ENCODE measurements around the gene ATG3. TPM values are rescaled to one million over a fixed set of nuclear protein-coding genes. Genes with fewer than 3 reads are reported as not detected.

ATG3 gene
- total and polyA plus RNA-seq, 4 donors: 28.6 to 51.1 (median 37.4) TPM

DNA sequence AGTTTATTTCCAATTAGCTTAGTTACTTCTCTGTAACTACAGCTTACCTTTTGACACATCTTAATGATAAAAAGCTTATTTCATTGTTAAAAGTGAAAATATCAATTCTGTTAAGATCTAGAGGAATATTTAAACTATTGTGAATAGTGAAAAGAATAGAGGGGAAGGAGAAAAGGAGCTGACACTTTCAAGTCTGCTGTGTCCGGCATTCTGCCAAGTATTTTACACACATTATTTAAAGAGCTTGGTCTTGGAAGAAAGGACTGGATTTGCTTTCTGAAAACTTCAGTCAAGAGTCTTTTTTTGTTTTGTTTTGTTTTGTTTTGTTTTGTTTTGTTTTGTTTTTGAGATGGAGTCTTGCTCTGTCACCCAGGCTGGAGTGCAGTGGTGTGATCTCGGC is 44.3 kb upstream of the ATG3 start (continued):
- TF ChIP-seq, protein P1, sequence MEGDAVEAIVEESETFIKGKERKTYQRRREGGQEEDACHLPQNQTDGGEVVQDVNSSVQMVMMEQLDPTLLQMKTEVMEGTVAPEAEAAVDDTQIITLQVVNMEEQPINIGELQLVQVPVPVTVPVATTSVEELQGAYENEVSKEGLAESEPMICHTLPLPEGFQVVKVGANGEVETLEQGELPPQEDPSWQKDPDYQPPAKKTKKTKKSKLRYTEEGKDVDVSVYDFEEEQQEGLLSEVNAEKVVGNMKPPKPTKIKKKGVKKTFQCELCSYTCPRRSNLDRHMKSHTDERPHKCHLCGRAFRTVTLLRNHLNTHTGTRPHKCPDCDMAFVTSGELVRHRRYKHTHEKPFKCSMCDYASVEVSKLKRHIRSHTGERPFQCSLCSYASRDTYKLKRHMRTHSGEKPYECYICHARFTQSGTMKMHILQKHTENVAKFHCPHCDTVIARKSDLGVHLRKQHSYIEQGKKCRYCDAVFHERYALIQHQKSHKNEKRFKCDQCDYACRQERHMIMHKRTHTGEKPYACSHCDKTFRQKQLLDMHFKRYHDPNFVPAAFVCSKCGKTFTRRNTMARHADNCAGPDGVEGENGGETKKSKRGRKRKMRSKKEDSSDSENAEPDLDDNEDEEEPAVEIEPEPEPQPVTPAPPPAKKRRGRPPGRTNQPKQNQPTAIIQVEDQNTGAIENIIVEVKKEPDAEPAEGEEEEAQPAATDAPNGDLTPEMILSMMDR (IDR thresholded peaks at IDR 0.05; ENCODE audit: low read depth, low read length, missing input control): no peak
- TF ChIP-seq SP1 (IDR thresholded peaks at IDR 0.05): no peak
- TF ChIP-seq JUND (IDR thresholded peaks at IDR 0.05): no peak

DNA sequence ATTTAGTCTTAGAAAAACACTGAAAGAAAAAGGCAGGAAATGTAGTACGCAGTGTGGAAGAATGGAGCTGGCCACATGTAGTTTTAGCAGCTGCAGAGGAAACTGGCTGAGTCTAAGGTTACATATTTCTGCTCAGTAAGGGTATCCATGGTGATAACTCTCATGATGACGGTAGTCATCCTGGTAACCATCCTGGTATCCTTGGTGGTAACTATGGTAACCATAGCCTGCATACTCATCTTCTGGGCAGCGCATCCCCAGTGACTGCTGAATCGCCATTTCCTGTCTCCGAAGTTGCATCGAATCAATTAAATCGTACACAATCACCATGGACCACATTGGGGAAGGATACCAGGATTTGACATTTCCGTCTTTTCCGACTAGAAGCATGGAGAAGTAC is 43.5 kb upstream of the ATG3 start:
- DNase-seq (ENCODE audit: low spot score): no peak
- TF ChIP-seq GABPA (IDR thresholded peaks at IDR 0.05 in 1 of 2, conservative IDR thresholded peaks at IDR 0.05 in 1 of 2) (no peak), YY1 (IDR thresholded peaks at IDR 0.05) (no peak), HNF4A (conservative IDR thresholded peaks at IDR 0.05) (no peak), HNF4G (IDR thresholded peaks at IDR 0.05) (no peak), RXRA (IDR thresholded peaks at IDR 0.05) (no peak)
- TF ChIP-seq, protein P2, sequence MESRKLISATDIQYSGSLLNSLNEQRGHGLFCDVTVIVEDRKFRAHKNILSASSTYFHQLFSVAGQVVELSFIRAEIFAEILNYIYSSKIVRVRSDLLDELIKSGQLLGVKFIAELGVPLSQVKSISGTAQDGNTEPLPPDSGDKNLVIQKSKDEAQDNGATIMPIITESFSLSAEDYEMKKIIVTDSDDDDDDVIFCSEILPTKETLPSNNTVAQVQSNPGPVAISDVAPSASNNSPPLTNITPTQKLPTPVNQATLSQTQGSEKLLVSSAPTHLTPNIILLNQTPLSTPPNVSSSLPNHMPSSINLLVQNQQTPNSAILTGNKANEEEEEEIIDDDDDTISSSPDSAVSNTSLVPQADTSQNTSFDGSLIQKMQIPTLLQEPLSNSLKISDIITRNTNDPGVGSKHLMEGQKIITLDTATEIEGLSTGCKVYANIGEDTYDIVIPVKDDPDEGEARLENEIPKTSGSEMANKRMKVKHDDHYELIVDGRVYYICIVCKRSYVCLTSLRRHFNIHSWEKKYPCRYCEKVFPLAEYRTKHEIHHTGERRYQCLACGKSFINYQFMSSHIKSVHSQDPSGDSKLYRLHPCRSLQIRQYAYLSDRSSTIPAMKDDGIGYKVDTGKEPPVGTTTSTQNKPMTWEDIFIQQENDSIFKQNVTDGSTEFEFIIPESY (IDR thresholded peaks at IDR 0.05): no peak
- TF ChIP-seq, protein P1 (IDR thresholded peaks at IDR 0.05; ENCODE audit: low read depth, low read length, missing input control): no peak
- TF ChIP-seq, protein P3, sequence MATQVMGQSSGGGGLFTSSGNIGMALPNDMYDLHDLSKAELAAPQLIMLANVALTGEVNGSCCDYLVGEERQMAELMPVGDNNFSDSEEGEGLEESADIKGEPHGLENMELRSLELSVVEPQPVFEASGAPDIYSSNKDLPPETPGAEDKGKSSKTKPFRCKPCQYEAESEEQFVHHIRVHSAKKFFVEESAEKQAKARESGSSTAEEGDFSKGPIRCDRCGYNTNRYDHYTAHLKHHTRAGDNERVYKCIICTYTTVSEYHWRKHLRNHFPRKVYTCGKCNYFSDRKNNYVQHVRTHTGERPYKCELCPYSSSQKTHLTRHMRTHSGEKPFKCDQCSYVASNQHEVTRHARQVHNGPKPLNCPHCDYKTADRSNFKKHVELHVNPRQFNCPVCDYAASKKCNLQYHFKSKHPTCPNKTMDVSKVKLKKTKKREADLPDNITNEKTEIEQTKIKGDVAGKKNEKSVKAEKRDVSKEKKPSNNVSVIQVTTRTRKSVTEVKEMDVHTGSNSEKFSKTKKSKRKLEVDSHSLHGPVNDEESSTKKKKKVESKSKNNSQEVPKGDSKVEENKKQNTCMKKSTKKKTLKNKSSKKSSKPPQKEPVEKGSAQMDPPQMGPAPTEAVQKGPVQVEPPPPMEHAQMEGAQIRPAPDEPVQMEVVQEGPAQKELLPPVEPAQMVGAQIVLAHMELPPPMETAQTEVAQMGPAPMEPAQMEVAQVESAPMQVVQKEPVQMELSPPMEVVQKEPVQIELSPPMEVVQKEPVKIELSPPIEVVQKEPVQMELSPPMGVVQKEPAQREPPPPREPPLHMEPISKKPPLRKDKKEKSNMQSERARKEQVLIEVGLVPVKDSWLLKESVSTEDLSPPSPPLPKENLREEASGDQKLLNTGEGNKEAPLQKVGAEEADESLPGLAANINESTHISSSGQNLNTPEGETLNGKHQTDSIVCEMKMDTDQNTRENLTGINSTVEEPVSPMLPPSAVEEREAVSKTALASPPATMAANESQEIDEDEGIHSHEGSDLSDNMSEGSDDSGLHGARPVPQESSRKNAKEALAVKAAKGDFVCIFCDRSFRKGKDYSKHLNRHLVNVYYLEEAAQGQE (IDR thresholded peaks at IDR 0.05): no peak
- Histone ChIP-seq H3K27me3 (ENCODE audit: control insufficient read depth in 4 of 4, insufficient read depth in 4 of 4, low read length in 3 of 4) (peaks cover 0 to 4% (median 0%) of the 10 kb centered on the region in 4 donors), H3K9ac (ENCODE audit: low read depth in 1 of 2, low read length in 2 of 2) (no peak overlapping the region), H3K27ac (ENCODE audit: low read depth in 1 of 2, low read length in 2 of 2) (no peak overlapping the region), H3K4me1 (ENCODE audit: control insufficient read depth in 4 of 4, insufficient read depth in 4 of 4, low read length in 3 of 4) (no peaks in the 10 kb centered on the region), H3K36me3 (ENCODE audit: control insufficient read depth in 4 of 4, insufficient read depth in 3 of 4, low read depth in 1 of 4, low read length in 3 of 4) (no peaks in the 10 kb centered on the region), H3K4me3 (ENCODE audit: low read depth in 1 of 3, low read length in 3 of 3) (no peak overlapping the region), H3K9me3 (ENCODE audit: control insufficient read depth in 4 of 4, low read length in 3 of 4) (no peaks in the 10 kb centered on the region)
- WGBS: 72% methylated on average over 9 of the region's 9 CpGs

Measured in liver (tissue), 9 donors.